ENCODE results near the gene ZMYND8.

DNA sequence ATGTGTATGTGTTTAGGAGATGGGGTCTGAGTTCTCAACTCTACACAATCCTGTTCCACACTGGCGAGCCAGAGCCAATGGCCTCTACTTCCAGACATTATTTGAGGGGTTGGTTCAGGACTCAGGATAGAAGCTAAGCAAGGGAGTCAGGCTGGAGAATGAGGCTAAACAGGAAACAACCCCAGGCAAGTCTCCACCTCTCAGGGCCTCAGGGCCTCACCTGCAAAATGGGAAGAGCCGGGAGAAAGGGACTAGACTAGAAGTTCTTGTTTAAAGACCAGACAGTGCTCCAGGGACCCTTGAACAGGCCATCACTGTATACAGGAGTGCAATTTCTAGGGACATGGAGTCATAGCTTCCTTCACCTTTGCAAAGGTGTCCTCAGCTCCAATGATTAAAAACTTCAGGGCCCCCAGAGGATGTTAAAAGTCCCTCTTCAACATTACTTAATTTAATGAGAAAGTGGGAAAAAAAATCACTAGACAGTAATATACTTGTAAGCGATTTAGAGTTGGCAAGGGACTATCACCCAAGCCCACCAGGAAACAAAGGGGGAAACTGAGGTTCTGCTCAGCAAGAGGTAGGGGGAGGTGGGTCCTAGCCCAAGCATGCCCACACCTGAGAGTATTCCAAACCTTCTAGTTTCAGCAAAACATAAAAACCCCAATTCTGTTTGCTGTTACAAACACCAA lies 41.7 kb downstream of the ZMYND8 start:
- TF ChIP-seq, protein P1, sequence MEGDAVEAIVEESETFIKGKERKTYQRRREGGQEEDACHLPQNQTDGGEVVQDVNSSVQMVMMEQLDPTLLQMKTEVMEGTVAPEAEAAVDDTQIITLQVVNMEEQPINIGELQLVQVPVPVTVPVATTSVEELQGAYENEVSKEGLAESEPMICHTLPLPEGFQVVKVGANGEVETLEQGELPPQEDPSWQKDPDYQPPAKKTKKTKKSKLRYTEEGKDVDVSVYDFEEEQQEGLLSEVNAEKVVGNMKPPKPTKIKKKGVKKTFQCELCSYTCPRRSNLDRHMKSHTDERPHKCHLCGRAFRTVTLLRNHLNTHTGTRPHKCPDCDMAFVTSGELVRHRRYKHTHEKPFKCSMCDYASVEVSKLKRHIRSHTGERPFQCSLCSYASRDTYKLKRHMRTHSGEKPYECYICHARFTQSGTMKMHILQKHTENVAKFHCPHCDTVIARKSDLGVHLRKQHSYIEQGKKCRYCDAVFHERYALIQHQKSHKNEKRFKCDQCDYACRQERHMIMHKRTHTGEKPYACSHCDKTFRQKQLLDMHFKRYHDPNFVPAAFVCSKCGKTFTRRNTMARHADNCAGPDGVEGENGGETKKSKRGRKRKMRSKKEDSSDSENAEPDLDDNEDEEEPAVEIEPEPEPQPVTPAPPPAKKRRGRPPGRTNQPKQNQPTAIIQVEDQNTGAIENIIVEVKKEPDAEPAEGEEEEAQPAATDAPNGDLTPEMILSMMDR (IDR thresholded peaks at IDR 0.05) = no peak
- TF ChIP-seq EP300 (IDR thresholded peaks at IDR 0.05) (no peak), POLR2A (IDR thresholded peaks at IDR 0.05; ENCODE audit: low read depth) (no peak)
